ENCODE data around the gene FMNL1.

- TF ChIP-seq CTCF (optimal IDR thresholded peaks at IDR 0.05 in 1 of 3, IDR thresholded peaks at IDR 0.05 in 1 of 3, conservative IDR thresholded peaks at IDR 0.05 in 1 of 3; ENCODE audit: extremely low read depth in 1 of 3, insufficient read depth in 2 of 3, low read length in 3 of 3): no peak
- TF ChIP-seq EZH2 (IDR thresholded peaks at IDR 0.05; ENCODE audit: low read length): no peak
Measured at GRCh38 chr17:45228763-45229539, 7.3 kb downstream of the FMNL1 start.
